GM08714 (cell line): ENCODE results near the gene TSPAN9.

Experiments
- H3K4me3 ChIP-seq: fragments of 200-500 bp; sonication (Bioruptor generic); 2 replicates; pipeline ENCODE4 v1.5.1; 2014; ENCODE audit warnings: mild to moderate bottlenecking, low read length, inconsistent platforms
- ZNF274 ChIP-seq: IDR thresholded peaks from 2 replicates; pipeline ENCODE4 v1.6.1; 2012; ENCODE audit warnings: mild to moderate bottlenecking, low read depth, low read length

TSPAN9 gene

GRCh38 chr12:3184485-3184884 lies 107.3 kb downstream of the TSPAN9 start:
- no peak for TF ChIP-seq ZNF274
- H3K4me3 ChIP-seq, result no peak overlapping the region

DNA sequence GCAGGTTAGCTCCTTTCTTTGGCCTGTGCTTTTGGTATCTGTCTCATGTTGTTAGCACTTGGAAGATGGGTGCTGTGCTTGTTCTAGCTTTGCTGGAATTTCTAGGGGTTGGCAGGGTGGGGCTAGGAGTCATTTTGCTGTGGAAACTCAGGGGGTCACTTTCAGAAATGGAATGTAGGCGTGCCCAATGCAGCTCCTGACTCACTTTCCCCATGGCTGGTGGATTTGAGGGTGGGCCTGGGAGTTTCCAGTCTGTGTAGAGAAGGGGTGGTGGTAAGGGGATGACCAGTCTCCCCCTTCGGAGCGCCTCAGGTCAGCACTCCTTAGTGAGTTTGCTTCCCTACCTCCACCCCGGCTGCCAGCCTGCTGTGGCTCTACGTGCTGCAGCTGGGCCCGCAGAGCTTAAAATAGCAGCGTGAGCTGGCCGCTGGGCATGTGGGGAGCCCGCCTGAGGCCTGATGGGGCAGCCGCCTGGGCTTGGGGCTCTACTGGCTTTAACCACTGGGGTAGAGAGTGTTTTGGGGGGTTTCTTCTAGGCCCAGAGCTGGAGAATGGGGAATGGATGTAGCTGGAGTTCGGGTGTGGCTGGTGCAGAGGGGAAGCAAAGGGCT lies 108.2 kb downstream of the TSPAN9 start:
- TF ChIP-seq ZNF274, result no peak
- H3K4me3 ChIP-seq, result no peak overlapping the region

- TF ChIP-seq ZNF274, result no peak
- no peak overlapping the region for H3K4me3 ChIP-seq
Observed at GRCh38 chr12:3186546-3187215, 109.5 kb downstream of the TSPAN9 start.

DNA sequence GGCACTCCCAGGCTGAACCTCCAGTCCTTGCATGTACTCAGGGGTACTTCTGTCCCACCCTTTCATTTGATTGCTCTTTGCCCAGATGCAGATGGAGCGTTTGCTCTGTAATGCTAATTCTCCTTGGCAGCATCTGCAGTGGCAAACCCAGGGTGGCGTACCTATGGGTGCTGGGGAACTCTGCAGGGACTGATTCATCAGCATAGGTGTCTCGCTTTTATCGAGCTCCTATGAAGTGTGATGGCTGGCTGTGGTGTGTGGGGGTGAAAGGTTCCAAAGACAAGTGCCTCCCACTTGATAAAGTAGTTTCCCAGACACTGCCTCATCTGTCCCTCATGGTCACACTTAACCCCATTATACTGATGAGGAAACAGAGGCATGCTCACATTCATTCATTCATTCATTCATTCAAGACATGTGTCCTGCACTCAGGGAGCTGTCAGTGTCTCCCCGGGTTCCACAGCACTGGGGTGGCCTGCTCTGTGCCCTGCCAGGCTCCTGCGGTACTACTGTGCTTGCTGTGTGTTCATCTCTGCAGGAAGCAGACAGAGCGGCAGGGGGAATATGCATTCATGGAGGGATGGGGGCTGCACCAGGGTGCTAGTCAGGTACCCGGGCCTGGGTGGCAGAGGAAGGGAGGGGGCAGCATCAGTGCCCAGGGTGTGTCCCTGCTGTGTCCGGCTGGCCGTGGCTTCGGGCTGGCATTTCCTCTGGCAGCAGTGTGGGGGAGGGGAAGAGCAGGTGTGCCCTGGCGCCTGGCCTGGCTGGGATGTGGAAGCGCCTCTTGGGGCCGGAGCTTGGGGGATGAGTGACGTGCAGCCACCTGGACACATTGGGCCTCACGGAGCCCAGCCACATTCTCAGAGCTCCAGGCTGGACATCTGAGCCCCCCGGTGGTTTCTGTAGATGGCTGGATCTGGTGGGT lies 110.9 kb downstream of the TSPAN9 start:
- no peak overlapping the region for H3K4me3 ChIP-seq
- no peak for TF ChIP-seq ZNF274

- no peak overlapping the region for H3K4me3 ChIP-seq
- TF ChIP-seq ZNF274, result no peak
Observed at GRCh38 chr12:3189282-3189681, 112.1 kb downstream of the TSPAN9 start.

- H3K4me3 ChIP-seq, result no peak overlapping the region
Observed at GRCh38 chr12:3190101-3190500, 112.9 kb downstream of the TSPAN9 start.

GRCh38 chr12:3191450-3191849 lies 114.3 kb downstream of the TSPAN9 start:
- no peak overlapping the region for H3K4me3 ChIP-seq
- TF ChIP-seq ZNF274, result no peak

More at GRCh38 chr12:3190101-3190500, 112.9 kb downstream of the TSPAN9 start:
- TF ChIP-seq ZNF274, result no peak

DNA sequence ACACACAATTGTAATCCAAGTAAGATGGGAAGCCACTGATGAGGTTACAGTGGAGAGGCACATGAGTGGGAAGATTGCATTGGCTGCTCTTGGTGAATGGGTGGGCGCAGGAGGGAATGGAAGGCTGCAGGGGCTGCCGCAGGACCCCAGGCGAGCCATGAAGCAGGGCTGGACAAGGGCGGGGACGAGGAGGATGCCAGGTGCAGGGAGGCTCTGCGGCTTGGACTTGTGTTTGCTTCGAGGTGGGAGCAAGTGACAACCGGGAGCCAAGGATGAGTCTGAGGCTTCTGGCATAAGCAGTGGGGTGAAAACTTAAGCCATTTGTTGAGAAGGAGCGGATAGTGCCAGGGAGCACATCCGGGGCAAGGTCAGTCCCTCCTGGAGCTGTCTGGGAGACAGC lies 115.0 kb downstream of the TSPAN9 start:
- no peak for TF ChIP-seq ZNF274
- no peak overlapping the region for H3K4me3 ChIP-seq

DNA sequence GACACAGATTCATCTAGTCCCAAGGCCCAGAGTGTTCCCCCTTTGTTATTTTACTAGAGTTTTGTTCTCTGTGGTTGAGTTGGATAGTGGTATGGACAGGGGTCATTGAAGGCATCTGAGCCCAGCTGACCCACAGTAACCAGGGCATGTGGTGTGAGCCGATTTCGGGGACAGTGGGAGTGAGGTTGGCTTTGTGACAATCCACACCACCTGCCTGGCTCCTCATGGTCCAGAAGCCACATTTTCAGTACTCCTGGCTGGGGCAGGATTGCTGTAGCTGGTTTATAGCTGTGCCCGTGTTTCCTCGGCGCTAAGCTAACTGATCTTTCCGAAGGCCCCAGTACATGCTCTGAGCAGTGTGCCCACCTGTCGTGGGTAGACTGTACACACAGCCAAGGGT lies 116.0 kb downstream of the TSPAN9 start:
- H3K4me3 ChIP-seq, result no peak overlapping the region
- TF ChIP-seq ZNF274, result no peak

DNA sequence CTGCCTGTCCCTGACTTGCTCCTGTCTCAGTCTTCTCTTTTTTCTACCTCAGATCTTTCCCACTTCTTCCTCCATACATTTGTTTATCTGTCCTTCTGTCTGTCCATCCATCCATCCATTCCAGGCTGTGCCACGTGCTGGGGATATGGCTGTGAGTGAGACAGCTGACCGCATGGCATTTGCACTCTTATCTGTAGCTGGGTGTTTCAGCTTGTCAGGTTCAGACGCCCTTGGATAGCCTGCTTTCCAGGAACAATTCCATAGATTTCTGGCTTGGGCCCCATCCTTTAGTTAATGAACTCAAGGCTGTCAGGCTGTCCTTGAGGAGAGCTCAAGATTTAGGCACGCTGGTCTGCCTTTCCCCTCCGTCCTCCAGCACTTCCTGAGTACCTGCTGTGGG lies 116.6 kb downstream of the TSPAN9 start:
- TF ChIP-seq ZNF274, result no peak
- H3K4me3 ChIP-seq, result no peak overlapping the region

GRCh38 chr12:3195337-3195736 lies 118.2 kb downstream of the TSPAN9 start:
- H3K4me3 ChIP-seq, result no peak overlapping the region
- no peak for TF ChIP-seq ZNF274

- TF ChIP-seq ZNF274, result no peak
- no peak overlapping the region for H3K4me3 ChIP-seq
Observed at GRCh38 chr12:3195859-3196483, 118.8 kb downstream of the TSPAN9 start.

DNA sequence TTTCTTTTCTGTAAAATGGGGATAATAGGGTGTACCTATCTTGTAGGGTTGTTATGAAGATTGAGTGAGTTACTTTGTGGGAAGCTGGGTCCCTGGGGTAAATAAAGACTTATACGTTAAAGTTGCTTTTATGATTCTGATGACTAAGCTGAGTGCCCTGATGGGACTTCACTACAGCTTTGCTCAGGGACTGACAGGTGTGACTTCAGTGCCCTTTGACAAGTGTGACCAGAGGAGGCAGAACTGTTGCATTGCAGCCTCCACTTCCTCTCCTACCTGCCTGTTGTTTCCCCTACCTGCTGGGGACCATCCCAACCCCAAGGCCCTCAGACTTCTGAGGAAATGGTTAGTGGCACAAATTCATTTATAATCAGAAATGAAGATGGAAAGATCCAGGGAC lies 119.3 kb downstream of the TSPAN9 start:
- no peak overlapping the region for H3K4me3 ChIP-seq
- no peak for TF ChIP-seq ZNF274

- no peak overlapping the region for H3K4me3 ChIP-seq
- no peak for TF ChIP-seq ZNF274
Observed at GRCh38 chr12:3197131-3197818, 120.1 kb downstream of the TSPAN9 start.
